Activated T-cell treated with anti-CD3 and anti-CD28 coated beads, Interleukin-2, amount 50 U/mL, for 24 hours (primary cell): ENCODE measurements around the gene PXMP2.

ENCODE experiments used
- DNase-seq: peaks from one replicate; pipeline ENCODE4 v3.0.0-alpha.2; 2020
- H3K27ac Mint-ChIP-seq: 2 replicates; pipeline ENCODE4 v1.8.0; 2020; ENCODE audit warnings: mild to moderate bottlenecking, mixed read lengths
- H3K27me3 Mint-ChIP-seq: 2 replicates; pipeline ENCODE4 v1.8.0; 2020; ENCODE audit warnings: mixed read lengths
- H3K36me3 Mint-ChIP-seq: 2 replicates; pipeline ENCODE4 v1.8.0; 2020; ENCODE audit warnings: low read depth, mixed read lengths
- H3K4me1 Mint-ChIP-seq: 2 replicates; pipeline ENCODE4 v1.8.0; 2020; ENCODE audit warnings: low read depth, mixed read lengths
- H3K4me3 Mint-ChIP-seq: 2 replicates; pipeline ENCODE4 v1.8.0; 2020; ENCODE audit warnings: mild to moderate bottlenecking, moderate library complexity, mixed read lengths
- H3K9me3 Mint-ChIP-seq: 2 replicates; pipeline ENCODE4 v1.8.0; 2020; ENCODE audit warnings: mixed read lengths

Gene PXMP2

DNA sequence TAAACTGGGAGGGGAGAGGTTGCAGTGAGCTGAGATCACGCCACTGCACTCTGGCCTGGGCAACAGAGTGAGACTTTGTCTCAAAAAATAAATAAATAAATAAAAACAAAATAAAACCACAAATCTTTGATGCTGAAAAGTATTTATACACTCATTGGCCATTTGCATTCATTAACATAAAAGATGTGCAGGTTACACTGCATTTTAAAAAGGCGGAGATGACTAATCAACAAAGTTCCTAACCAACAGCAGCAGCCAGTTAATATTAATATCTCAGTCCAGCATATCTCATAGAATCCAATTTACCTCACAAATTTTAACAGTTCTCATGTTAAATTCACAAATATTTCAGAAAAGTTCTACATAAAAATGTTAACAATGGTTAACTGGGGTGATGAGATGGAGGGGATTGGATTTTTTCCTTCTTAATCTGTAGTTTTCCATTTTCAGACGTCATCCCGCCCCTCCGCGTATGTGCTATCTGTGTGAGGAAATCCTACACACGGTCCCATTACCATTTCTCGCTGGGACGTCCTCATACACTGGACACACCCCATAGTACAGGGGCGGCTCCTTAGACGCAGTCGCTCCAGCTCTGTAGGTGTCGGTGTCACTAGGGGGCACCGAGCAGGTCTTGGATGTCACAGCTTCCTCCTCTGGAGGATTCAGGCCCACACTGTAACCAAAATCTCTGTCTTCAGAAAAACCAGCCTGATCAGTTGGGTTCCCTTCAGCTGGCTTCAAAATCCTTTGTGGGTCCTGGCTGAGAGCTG, 67.0 kb downstream of the PXMP2 start:
- Mint-ChIP-seq H3K36me3 (peaks cover 90% of the 10 kb centered on the region), H3K27me3 (no peaks in the 10 kb centered on the region), H3K4me3 (no peak overlapping the region), H3K4me1 (peaks cover 25% of the 10 kb centered on the region), H3K27ac (peak overlapping the region; percentile 55), H3K9me3 (no peaks in the 10 kb centered on the region)
- no peak for DNase-seq
